WTC11 (cell line): ENCODE data around the gene MCF2L2.

Experiments
- ARID4B ChIP-seq: sonication (generic); formaldehyde crosslinking; IDR thresholded peaks from 2 replicates; pipeline ENCODE4 v1.8.0; 2023; ENCODE audit warnings: missing genetic modification reagents, mild to moderate bottlenecking, borderline replicate concordance
- CBFB ChIP-seq: sonication (generic); formaldehyde crosslinking; IDR thresholded peaks from 2 replicates; pipeline ENCODE4 v1.8.1; 2022; ENCODE audit warnings: mild to moderate bottlenecking, low read depth, missing genetic modification reagents
- CTCF ChIP-seq: fragments of 200-600 bp; IDR thresholded peaks from 2 replicates; pipeline ENCODE4 v1.8.0; 2022; ENCODE audit warnings: antibody characterized with exemption
- ERG ChIP-seq: fragments of 250-450 bp; sonication (Bioruptor Pico); IDR thresholded peaks from 2 replicates; pipeline ENCODE4 v1.8.0; 2021; ENCODE audit warnings: mild to moderate bottlenecking
- HMGXB4 ChIP-seq: sonication (generic); formaldehyde crosslinking; IDR thresholded peaks from 2 replicates; pipeline ENCODE4 v1.8.1; 2023; ENCODE audit warnings: mild to moderate bottlenecking, moderate library complexity, missing genetic modification reagents
- JUN ChIP-seq: sonication (generic); formaldehyde crosslinking; IDR thresholded peaks from 2 replicates; pipeline ENCODE4 v1.8.0; 2023; ENCODE audit warnings: mild to moderate bottlenecking, missing genetic modification reagents
- MAX ChIP-seq: sonication (generic); formaldehyde crosslinking; IDR thresholded peaks from 2 replicates; pipeline ENCODE4 v1.8.0; 2022; ENCODE audit warnings: mild to moderate bottlenecking, missing genetic modification reagents
- NR3C1 ChIP-seq: sonication (generic); formaldehyde crosslinking; conservative IDR thresholded peaks from 2 replicates; pipeline ENCODE4 v1.8.1; 2023; ENCODE audit warnings: low read depth, mild to moderate bottlenecking, missing genetic modification reagents
- TP53 ChIP-seq: sonication (generic); formaldehyde crosslinking; IDR thresholded peaks from 2 replicates; pipeline ENCODE4 v1.8.1; 2023; ENCODE audit warnings: mild to moderate bottlenecking, missing genetic modification reagents
- USF1 ChIP-seq: sonication (generic); formaldehyde crosslinking; IDR thresholded peaks from 2 replicates; pipeline ENCODE4 v1.8.0; 2022; ENCODE audit warnings: mild to moderate bottlenecking, missing genetic modification reagents
- USF2 ChIP-seq: sonication (generic); formaldehyde crosslinking; IDR thresholded peaks from 2 replicates; pipeline ENCODE4 v1.8.1; 2023; ENCODE audit warnings: mild to moderate bottlenecking, missing genetic modification reagents, moderate library complexity
- ZNF121 ChIP-seq: sonication (generic); formaldehyde crosslinking; IDR thresholded peaks from 2 replicates; pipeline ENCODE4 v1.8.0; 2023; ENCODE audit warnings: missing genetic modification reagents
- ZNF219 ChIP-seq: sonication (generic); formaldehyde crosslinking; IDR thresholded peaks from 2 replicates; pipeline ENCODE4 v1.8.0; 2023; ENCODE audit warnings: missing genetic modification reagents, mild to moderate bottlenecking, borderline replicate concordance
- ZNF281 ChIP-seq: sonication (generic); formaldehyde crosslinking; IDR thresholded peaks from 2 replicates; pipeline ENCODE4 v1.8.0; 2023; ENCODE audit warnings: mild to moderate bottlenecking, missing genetic modification reagents

- TF ChIP-seq USF1 (CRISPR knock-in tag) (0 out of 2 replicates have a peak, but pooled peaks have one; percentile 9), MAX (CRISPR knock-in tag) (no peak), ERG (no peak), CTCF (no peak), CBFB (CRISPR knock-in tag) (no peak), ZNF121 (CRISPR knock-in tag) (no peak), ZNF219 (CRISPR knock-in tag) (no peak), JUN (peak; percentile 3; the same call in 1 of the 2 replicates), ZNF281 (CRISPR knock-in tag) (no peak), NR3C1 (CRISPR knock-in tag) (no peak), TP53 (CRISPR knock-in tag) (no peak), USF2 (CRISPR knock-in tag) (no peak), HMGXB4 (CRISPR knock-in tag) (peak; percentile 31), ARID4B (CRISPR knock-in tag) (no peak)
These were observed 174.6 kb downstream of the MCF2L2 start for GRCh38 chr3:183253528-183254486.
